Fibroblast of lung (primary cell): ENCODE measurements around the gene TGFB1. TPM values are rescaled to one million over a fixed set of nuclear protein-coding genes. Genes with fewer than 3 reads are reported as not detected.

Experiments used
- DNase-seq, 2 donors: peaks; one replicate each; pipeline versions ENCODE4 v3.0.0 to v3.0.0-alpha.2; 2010; ENCODE audit warnings: low read depth in 2 of 2
- H2AFZ ChIP-seq: 2 replicates; pipeline ENCODE4 v1.5.1; 2012; ENCODE audit warnings: low read length, control low read depth, inconsistent platforms
- H3K27ac ChIP-seq: 2 replicates; pipeline ENCODE4 v1.5.1; 2011; ENCODE audit warnings: low read length, control low read depth; ENCODE audit not compliant: insufficient read depth
- H3K27me3 ChIP-seq: 2 replicates; pipeline ENCODE4 v1.5.1; 2011; ENCODE audit warnings: mild to moderate bottlenecking, low read length; ENCODE audit not compliant: control insufficient read depth, insufficient read depth
- H3K36me3 ChIP-seq: 2 replicates; pipeline ENCODE4 v1.5.1; 2011; ENCODE audit warnings: low read length; ENCODE audit not compliant: control insufficient read depth, insufficient read depth
- H3K4me1 ChIP-seq: 2 replicates; pipeline ENCODE4 v1.5.1; 2011; ENCODE audit warnings: low read length; ENCODE audit not compliant: control insufficient read depth, insufficient read depth; ENCODE audit errors: extremely low read depth
- H3K4me2 ChIP-seq: 2 replicates; pipeline ENCODE4 v1.5.1; 2011; ENCODE audit warnings: low read length, control low read depth; ENCODE audit not compliant: insufficient read depth; ENCODE audit errors: extremely low read depth
- H3K4me3 ChIP-seq, 4 experiments: fragments of 200-600 bp in 1 of 4; sonication (generic) in 1 of 4; replicated peaks in 1 of 4; 2 replicates each; pipeline ENCODE4 v1.5.1; 2011 to 2016; ENCODE audit warnings: low read length in 4 of 4, low read depth in 3 of 4, mild to moderate bottlenecking in 3 of 4, control low read depth in 2 of 4, inconsistent platforms in 1 of 4, mixed read lengths in 1 of 4; ENCODE audit not compliant: insufficient read depth in 1 of 4; ENCODE audit errors: control extremely low read depth in 1 of 4
- H3K79me2 ChIP-seq: 2 replicates; pipeline ENCODE4 v1.5.1; 2012; ENCODE audit warnings: mild to moderate bottlenecking, low read length, inconsistent platforms; ENCODE audit not compliant: control insufficient read depth, insufficient read depth
- H3K9ac ChIP-seq: 2 replicates; pipeline ENCODE4 v1.5.1; 2011; ENCODE audit warnings: mild to moderate bottlenecking, low read length, control low read depth; ENCODE audit not compliant: insufficient read depth
- H3K9me3 ChIP-seq: 2 replicates; pipeline ENCODE4 v1.5.1; 2012; ENCODE audit warnings: low read depth, low read length; ENCODE audit not compliant: control insufficient read depth, insufficient read depth
- H4K20me1 ChIP-seq: 2 replicates; pipeline ENCODE4 v1.5.1; 2011; ENCODE audit warnings: low read length; ENCODE audit not compliant: control insufficient read depth, insufficient read depth; ENCODE audit errors: extremely low read depth
- CTCF ChIP-seq, 2 donors: IDR thresholded peaks in 1 of 2; conservative IDR thresholded peaks in 1 of 2; 1 replicate in 1 of 2; 2 replicates in 1 of 2; pipeline ENCODE4 v1.5.1; 2011 to 2012; ENCODE audit warnings: low read length in 2 of 2, control low read depth in 1 of 2, inconsistent platforms in 1 of 2, low read depth in 1 of 2, mild to moderate bottlenecking in 1 of 2
- EZH2 ChIP-seq: IDR thresholded peaks from 2 replicates; pipeline ENCODE4 v1.5.1; 2012; ENCODE audit warnings: low read length, control low read depth, mild to moderate bottlenecking; ENCODE audit errors: missing control alignments
- polyA plus RNA-seq, 2 donors: library from polyadenylated mRNA; depleted of rRNA in 1 of 2; stranded (reverse) in 1 of 2; unstranded in 1 of 2; fragments of >200 nt; gene quantifications; 2 replicates each; pipeline ENCODE4 v1.2.1, GENCODE V29; 2011 to 2012; ENCODE audit warnings: missing spikeins in 1 of 2
- total RNA-seq: library from RNA; depleted of rRNA; stranded (reverse); fragments of >200 nt; gene quantifications from 2 replicates; pipeline ENCODE4 v1.2.1, GENCODE V29; 2014

Gene TGFB1
- total and polyA plus RNA-seq, 2 donors (not counting 1 experiment from before 2014, with no cell fraction given) = 4.2 to 14.4 TPM

DNA sequence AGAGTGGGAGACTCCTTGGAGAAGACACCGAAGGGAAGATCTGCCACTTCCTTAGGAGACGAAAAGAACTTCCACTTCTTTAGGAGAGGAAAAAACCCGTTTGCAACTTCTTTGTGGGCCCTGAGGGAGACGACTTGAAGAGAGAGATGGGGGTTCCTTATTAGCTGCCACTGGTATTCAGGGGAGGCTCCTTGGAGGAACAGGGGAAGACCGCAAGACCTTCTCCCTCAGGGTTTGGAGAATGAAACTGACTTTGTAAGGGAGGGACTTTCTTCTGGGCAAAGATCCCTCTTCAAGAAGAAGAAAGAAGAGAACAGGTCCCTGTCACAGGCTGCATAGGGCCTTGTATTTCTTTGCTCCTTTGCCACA is 44.3 kb upstream of the TGFB1 start:
- H3K27ac ChIP-seq = peak overlapping the region; percentile 96
- peak overlapping the region; percentile 93 for H3K9ac ChIP-seq
- peaks cover 4% of the 10 kb centered on the region for H3K4me1 ChIP-seq
- peak overlapping the region; percentile 83 for H2AFZ ChIP-seq
- peak overlapping the region; percentile 86 for H3K4me2 ChIP-seq
- DNase-seq = no peak
- no peaks in the 10 kb centered on the region for H3K9me3 ChIP-seq
- H3K79me2 ChIP-seq = peaks cover 7% of the 10 kb centered on the region
- no peaks in the 10 kb centered on the region for H3K36me3 ChIP-seq
- H3K27me3 ChIP-seq = no peaks in the 10 kb centered on the region
- peak overlapping the region; percentile 74 to 100 (median 84) for H3K4me3 ChIP-seq
- no peaks in the 10 kb centered on the region for H4K20me1 ChIP-seq
- TF ChIP-seq EZH2 = no peak
- TF ChIP-seq CTCF (conservative IDR thresholded peaks at IDR 0.05 in 1 of 2, IDR thresholded peaks at IDR 0.05 in 1 of 2; ENCODE audit: low read depth in 1 of 2, low read length in 2 of 2) = no peak

GRCh38 chr19:41397086-41398049 is 43.6 kb upstream of the TGFB1 start, which contains the start of the genes BCKDHA and EXOSC5:
Gene BCKDHA, plus strand, starts transcription at chr19:41397818. Its CDS starts 10 bp downstream, at chr19:41397828.
Gene EXOSC5, minus strand, starts transcription at chr19:41397359. Its CDS starts 31 bp downstream, at chr19:41397328.
- Histone ChIP-seq H2AFZ (peak within 1 kb of the TSS; percentile 96), H3K4me2 (peak within 1 kb of the TSS; percentile 89), H3K27me3 (no peaks in the 10 kb centered on the region), H3K9ac (peak within 1 kb of the TSS; percentile 93), H3K79me2 (peaks cover 7% of the 10 kb centered on the region), H3K4me1 (peaks cover 4% of the 10 kb centered on the region), H3K27ac (peak within 1 kb of the TSS; percentile 96), H4K20me1 (no peaks in the 10 kb centered on the region), H3K36me3 (no peaks in the 10 kb centered on the region), H3K4me3 (peak within 1 kb of the TSS; percentile 87 to 100 (median 89)), H3K9me3 (no peaks in the 10 kb centered on the region)
- DNase-seq = peak; percentile 99 to 100
- no peak for TF ChIP-seq CTCF (conservative IDR thresholded peaks at IDR 0.05 in 1 of 2, IDR thresholded peaks at IDR 0.05 in 1 of 2; ENCODE audit: low read depth in 1 of 2, low read length in 2 of 2)
- TF ChIP-seq EZH2 = no peak

DNA sequence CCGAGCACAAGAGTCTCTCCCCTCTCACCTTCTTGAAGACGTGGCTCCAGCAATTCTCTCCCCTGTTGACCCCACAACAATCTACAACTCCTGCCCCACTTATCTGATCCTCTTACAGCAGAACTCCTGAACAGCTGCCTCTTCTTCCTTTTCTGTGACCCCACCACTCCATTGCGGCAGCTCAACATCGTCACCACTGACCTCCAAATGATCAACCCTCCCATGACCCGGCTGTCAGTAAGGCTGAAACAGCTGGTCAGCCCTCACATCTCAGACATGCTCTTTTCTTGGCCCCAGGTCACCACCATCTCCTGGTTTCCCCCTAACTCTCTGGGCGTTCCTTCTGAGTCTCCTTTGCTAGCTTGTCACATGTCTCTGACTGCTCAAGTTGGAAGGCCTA is 41.6 kb upstream of the TGFB1 start:
- TF ChIP-seq CTCF (conservative IDR thresholded peaks at IDR 0.05 in 1 of 2, IDR thresholded peaks at IDR 0.05 in 1 of 2; ENCODE audit: low read depth in 1 of 2, low read length in 2 of 2) (no peak), EZH2 (no peak)
- no peaks in the 10 kb centered on the region for H3K9me3 ChIP-seq

More for the DNA sequence above, 41.6 kb upstream of the TGFB1 start:
- Histone ChIP-seq H2AFZ (no peak overlapping the region), H3K4me2 (no peak overlapping the region), H3K36me3 (no peaks in the 10 kb centered on the region), H3K27ac (no peak overlapping the region), H3K9ac (no peak overlapping the region), H3K4me3 (no peak overlapping the region), H3K4me1 (peaks cover 4% of the 10 kb centered on the region), H4K20me1 (no peaks in the 10 kb centered on the region), H3K27me3 (no peaks in the 10 kb centered on the region), H3K79me2 (peaks cover 7% of the 10 kb centered on the region)
- no peak for DNase-seq
